ENCODE measurements around the gene CDKAL1.
"Not testable (repeated sequence)": the region's sequence is repeated elsewhere in the genome, so short reads cannot be mapped to it uniquely, and the experiment has no call there.

CDKAL1 gene

DNA sequence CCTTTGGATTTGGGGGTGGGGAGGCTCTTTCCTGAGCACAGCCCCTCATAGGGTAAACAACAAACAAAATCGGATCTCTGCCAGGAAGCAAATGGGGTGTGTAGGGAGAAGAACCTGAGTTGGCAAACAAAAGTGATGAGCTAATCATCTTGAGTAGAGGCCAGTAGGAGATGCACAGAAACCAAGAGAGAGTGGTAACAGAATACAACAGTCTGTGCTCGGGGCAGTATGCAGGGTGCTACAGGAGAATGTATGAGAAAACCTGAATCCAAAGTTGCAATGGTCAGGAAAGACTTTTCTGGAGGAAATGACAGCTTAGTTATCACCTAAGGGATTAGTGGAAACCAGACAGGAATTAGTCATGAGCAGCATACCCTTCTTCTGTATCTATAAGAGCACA is 177.8 kb downstream of the CDKAL1 start:
- no peak for DNase-seq

DNA sequence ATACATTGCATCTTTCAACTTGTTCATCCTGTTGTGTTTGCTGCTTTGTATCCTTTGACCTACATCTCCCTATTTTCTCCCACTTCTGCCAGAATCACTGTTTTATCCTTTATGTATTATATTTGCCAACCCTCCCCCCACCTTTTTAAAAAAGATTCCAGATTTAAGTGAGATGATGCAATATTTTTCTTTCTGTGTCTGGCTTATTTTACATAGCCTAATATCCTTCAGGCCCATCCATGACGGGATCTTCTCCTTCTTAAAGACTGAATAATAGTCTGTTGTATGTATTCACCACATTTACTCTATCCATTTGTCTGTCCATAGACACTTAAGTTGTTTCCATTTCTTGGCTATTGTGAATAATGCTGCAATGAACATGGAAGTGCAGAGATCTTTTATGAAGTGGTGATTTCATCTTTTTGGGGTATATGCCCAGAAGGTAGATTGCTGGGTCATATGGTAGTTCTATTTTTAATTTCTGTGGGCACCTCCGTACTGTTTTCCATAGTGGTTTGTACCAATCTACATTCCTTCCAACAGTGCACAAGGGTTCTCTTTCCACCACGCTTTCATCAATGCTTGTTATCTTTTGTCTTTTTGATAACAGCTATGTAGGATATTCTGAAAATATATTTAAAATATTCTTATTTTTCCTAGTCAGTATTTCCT is 181.0 kb downstream of the CDKAL1 start:
- DNase-seq = no peak

DNA sequence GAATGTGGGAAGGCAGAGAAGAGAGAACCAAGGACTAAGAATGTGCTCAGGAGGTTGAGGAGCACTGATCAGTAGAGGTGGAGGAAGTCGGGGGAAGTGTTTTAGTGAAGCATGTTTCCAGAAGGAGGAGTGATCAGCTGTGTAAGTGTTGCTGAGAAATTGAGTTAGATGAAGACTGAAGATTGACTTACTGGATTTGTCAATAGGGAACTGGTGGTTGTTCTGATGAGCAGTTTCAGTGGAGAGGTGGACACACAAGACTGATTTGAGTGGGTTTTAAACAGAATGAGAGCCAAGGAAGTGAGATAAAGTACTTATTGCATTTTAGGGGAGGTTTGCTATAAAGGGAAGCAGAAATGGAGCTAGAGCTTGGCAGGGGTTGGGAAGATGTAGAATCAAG is 182.6 kb downstream of the CDKAL1 start:
- no peak for DNase-seq

DNA sequence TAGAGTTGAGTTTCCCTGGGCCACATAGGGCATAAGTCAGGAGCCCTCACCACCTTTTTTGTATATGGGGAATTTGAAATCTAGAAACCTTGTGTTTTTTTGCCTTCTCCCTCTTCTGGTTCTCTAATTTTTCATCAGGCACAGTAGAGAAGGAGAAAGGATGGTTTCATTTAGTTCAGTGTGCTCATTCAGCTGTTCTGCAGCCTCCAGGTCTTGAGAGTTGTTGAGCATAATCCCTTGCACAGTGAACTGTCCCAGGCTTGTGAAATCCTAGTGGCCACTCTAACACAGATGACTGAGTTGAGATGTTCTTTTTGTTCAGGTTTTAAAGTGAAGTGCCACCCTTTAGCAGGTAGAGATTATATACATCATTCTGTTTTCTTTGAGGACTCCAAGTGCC is 183.5 kb downstream of the CDKAL1 start:
- no peak for DNase-seq

DNA sequence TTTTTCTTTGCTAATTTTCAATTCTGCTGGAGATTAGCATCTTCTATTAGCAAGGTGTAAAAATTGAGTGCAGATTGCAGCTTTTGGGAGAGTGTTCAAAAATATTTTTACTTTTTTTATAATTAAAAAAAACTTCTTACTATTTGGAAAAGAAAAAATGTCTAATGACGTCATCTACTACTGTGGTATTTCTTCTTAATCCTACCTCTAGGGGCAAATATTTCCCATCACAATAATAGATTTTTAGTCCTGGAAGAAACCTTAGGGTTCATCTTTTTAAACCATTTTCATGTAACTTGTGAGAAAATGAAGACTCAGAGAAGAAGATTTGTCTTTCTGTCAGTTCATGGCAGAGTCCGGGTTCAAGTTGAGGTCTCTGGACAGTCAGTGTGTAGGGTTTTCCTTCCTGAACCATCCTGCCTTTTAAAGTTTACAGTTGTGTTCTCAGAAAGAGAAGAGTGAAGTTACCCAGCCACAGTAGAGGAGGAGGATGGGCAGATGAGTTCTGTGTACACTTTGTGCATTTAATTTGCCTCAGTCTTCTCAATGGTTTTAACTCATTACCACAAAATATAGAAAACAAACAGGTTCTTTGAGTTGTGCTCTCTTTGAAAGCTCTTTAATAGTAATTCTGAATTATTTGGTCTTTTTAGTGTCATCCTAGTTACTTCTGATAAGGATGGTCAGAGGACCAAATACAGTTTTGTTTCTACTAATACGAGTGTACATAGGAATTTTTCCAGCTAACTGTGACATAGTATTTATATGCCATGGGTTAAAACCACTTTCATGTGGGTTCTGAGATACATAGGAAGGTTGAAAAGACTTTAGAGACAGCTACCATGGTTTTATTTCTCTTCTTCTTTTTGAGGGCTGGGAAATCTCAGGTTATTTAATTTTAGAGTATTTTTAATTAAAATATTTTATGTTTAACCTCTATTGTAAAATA is 184.7 kb downstream of the CDKAL1 start:
- no peak for DNase-seq

DNA sequence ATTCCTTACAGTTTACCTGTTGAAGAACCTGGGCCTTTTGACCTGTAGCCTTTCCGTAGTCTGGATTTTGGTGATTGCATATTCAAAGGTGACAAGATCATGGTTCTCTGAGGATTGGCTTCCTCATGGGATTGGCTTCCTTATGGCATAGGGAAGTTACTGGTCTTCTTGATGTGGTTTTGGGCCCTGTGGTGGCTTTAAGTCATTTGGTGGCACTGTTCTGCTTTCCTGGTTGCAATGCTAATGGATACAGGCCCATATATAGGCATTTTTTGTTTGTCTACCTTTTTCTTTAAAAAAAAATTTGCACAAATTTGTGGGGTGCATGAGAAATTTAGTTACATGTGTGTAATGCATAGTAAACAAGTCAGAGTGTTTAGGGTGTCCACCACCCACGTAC is 185.7 kb downstream of the CDKAL1 start:
- no peak for DNase-seq

DNA sequence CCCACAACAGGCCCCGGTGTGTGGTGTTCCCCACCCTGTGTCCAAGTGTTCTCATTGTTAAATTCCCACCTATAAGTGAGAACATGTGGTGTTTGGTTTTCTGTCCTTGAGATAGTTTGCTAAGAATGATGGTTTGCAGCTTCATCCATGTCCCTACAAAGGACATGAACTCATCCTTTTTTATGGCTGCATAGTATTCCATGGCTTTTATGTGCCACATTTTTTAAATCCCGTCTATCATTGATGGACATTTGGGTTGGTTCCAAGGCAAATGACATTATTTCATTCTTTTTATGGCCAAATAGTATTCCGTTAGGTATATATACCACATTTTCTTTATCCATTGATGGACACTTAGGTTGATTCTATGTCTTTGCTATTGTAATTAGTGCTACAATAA is 186.9 kb downstream of the CDKAL1 start:
- not testable (repeated sequence) for DNase-seq

DNA sequence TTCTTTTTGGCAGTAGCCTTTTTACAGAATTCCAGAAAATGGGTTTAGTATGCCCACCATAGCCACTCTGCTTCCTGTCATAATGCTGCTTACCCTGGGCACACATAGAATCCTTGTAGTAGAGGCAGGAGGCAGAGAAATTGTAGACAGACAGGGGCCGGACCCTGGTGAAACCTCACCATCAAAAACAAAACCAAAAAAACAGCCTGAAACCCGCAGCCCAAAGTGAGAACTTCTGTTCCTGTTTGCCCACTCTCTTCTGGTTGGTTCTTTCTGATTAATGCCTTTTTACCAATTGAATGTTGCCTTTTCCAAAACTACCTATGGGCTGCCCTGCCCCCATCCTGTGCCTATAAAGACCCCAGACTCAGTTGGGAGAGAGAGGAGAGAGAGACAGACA is 188.2 kb downstream of the CDKAL1 start:
- no peak for DNase-seq

DNA sequence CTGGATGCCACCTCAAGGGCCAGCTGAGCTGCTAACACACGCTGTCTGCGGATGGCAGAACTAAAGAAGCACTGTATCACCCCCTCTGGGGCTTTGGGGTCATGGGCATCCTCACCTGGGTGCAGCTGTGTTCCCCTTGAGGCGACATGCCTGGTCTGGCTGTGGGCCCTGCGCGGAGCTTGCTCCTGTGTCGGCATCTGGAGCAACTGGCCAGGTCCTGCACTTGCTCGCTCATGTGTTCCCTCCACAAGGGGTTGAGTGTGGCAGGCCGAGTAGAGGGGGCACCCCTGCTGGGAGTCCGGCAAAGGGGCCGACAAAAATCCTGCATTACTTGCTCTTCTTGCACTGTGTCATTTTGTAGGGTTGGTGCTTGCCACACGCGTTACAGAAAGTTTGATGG is 189.0 kb downstream of the CDKAL1 start:
- DNase-seq = no peak

DNA sequence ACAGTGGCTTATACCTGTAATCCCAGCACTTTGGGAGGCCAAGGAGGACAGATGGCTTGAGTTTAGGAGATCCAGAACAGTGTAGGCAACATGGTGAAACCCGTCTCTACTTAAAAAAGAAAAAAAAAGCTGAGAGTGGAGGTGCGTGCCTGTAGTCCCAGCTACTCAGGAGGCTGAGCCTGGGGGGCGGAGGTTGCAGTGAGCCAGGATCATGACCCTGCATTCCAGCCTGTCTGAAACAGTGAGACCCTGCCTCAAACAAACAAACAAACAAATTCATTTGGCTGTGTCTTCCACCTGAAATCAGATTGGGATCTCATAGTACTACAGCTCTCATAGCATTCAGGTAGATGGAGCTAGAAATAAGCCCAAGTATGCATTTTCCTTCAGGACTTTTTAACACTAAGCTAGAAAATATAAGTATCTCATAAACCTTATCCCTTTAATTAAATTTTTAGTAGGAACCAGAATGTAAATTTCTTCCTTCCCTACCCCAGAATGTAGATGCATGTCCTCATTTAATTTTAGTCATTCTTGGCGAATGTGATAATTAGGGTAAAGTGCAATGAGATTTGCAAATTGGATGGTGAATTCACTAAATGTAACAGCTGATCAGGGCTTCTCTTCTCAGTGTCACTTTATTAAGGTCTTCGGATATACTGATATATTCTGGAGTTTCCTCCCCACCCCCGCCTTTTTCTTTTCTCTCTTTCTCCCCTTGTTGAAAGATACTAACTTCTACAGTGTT is 190.4 kb downstream of the CDKAL1 start:
- no peak for DNase-seq

DNA sequence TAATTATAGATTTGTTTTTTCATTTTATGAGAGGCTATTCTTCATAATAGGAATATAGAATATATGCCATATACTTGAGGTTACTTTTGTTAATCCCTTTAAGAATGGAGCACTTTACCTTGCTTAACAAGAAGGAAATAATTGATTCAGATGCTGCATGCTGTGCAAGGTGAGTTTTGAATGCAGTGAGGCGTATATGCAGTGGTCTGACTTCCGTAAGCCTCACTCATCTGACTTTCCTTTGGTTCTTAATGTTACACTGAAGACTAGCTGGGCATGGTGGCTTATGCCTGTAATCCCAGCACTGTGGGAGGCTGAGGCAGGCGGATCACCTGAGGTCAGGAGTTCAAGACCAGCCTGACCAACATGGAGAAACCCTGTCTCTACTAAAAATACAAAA is 191.0 kb downstream of the CDKAL1 start:
- not testable (repeated sequence) for DNase-seq

DNA sequence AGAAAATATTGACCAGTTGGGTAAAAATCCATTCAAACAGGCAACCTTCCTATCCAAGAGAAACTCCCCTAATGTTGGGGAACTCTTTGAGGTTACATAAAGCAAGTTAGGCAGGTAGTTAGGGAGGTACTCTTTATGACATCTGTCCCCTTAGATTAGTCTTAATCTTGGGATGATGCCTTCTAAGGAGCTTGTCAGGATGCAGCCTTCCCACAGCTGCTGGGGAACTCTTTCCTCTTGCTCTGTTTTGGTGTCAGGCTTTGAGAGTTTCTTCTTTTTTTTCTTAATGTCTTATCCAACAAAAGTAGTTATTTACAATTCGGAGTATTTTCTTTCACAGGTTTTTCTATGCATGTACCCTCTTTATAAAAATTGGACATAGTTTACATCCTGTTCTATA is 194.8 kb downstream of the CDKAL1 start:
- no peak for DNase-seq

DNA sequence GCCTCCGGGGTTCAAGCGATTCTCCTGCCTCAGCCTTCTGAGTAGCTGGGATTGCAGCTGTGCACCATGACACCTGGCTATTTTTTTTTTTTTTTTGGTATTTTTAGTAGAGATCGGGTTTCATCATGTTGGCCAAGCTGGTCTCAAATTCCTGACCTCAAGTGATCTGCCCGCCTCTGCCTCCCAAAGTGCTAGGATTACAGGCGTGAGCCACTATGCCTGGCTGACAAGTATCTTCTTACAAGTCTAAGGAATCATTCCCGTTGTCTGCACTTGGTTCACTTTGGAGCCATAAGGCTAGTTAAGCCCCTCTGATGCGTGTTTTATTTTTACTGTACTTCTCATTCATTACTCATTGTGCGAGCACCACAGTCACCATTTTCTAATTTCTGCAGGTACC is 198.1 kb downstream of the CDKAL1 start:
- not testable (repeated sequence) for DNase-seq

DNA sequence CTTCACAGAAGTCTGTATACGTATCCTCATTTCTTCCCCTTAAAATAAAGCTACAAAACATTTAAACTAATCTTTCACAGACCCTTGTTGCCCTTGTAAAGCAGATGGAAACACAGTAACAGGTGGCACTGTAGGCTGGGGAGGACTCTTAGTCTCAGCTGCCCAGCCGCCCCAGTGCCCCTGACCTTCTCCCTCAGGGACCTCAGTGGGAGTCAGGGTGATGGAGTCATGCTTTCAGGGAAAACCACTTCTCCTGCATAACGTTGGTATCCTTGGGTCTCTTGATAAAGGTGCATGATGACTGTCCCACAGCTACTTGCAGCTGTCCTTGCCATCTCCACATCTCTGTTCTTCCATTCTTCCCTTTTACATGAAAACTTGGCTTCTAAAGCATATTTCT is 198.6 kb downstream of the CDKAL1 start:
- DNase-seq = no peak

DNA sequence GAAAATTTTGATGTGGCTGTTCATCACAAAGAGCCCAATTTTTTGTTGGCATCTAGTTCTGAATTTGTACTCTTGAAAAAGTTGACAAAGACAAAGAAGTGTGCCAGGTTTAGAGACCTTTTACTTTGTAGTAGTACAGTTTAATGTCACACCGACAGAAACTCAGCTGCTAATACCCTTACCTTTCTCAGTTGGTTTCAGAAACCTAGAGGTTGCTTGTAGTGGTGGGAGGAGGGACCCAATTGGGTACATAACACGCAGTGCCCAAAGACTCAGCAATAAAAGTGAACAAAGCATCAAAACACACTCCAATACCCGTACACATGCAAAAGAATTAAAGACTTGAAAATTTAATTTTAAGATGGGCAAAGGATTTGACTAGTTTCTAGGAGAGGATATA is 203.7 kb downstream of the CDKAL1 start:
- DNase-seq = no peak

DNA sequence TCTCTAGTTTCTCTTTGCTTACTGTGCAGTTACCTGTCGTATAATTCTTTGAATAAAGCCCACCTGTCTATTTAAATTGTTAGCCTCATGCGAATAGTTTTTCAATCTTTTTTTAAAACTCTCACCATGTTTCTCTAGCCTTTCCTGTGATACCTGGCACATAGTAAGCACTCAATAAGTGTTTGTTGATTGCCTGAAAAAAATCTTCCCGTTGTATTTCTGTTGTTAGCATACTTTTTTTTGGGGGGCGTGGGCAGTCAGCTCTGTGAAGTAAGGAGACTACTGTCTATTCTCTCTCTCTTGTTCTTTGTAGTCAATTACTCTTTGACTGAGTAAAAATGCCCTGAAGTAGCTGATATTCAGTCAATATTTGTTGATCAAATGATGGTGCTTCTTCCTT is 205.8 kb downstream of the CDKAL1 start:
- DNase-seq = no peak

DNA sequence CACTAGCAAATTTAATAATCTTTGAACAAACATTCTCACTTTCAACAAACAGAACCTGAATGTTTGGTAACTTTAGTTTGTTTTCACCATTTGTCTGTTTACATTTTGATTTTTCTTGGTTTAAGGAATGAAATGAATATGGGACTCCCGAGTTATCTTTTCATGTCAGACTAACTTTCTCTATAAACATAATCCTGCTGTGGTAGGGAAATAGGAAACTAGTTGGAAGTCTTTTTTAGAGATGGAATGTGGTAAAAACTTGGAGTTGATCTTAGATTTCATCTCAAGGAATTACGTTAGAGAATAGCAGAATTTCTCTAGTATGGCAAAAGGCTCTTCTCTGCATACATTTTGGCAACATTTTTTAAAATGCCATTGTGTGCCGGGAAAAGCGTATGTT is 206.5 kb downstream of the CDKAL1 start:
- DNase-seq = no peak

DNA sequence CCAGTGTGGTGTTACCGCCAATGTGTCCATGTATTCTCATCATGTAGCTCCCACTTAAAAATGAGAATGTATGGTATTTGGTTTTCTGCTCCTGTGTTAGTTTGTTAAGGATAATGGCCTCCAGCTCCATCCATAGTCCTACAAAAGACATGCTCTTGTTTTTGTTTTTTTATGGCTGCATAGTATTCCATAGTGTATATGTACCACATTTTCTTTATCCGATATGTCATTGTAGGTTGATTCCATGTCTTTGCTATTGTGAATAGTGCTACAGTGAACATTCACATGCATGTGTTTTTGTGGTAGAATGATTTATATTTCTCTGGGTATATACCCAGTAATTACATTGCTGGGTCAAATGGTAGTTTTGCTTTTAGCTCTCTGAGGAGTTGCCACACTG is 207.2 kb downstream of the CDKAL1 start:
- no peak for DNase-seq

DNA sequence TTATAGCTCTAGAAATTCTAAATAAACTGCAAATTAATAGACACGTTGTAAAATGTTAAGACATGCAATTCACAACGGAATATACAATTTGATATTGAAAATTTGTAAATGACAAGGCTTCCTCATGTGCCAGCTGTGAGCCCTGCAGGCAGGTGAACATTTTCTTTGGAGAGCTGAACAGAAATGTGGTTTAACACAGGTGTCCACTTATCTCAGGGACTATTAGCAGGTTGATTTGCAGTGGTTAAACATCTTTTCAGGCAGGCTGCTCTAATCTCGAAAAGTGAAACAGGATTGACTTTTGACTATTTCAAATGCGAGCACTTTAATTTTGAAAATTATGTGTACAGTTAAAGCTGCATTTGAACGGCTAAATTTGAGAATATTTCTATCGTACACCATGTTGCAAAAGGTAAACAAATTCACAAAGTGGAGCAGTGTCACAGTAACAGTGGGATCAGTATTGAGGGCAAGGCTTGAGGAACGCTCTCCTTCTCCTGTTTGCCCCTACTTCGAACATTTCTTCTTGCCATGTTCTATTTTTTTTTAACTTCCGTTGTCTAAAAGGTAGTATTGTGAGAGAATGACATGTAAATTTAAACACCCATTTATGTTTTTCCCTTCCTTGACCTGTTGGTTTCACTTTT is 210.8 kb downstream of the CDKAL1 start:
- DNase-seq = no peak

DNA sequence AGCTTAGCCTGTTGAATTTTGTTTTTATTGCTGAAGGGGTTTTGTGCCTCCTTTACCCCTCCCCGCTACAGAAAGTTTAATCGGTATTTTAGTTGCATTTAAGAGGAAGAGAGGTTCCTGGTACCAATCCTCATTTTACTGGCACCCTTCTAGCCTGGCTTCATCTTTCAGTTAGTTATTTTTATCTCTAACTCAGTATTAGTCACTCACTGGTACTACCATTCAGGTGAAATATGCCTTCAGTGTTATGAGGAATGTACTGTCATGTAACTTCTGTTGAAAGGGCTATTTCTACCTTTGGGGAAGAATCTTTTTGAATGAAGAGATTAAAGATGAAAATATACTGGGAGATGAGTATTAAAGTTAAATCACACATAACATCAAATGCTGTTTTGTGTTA is 211.8 kb downstream of the CDKAL1 start:
- DNase-seq = no peak

DNA sequence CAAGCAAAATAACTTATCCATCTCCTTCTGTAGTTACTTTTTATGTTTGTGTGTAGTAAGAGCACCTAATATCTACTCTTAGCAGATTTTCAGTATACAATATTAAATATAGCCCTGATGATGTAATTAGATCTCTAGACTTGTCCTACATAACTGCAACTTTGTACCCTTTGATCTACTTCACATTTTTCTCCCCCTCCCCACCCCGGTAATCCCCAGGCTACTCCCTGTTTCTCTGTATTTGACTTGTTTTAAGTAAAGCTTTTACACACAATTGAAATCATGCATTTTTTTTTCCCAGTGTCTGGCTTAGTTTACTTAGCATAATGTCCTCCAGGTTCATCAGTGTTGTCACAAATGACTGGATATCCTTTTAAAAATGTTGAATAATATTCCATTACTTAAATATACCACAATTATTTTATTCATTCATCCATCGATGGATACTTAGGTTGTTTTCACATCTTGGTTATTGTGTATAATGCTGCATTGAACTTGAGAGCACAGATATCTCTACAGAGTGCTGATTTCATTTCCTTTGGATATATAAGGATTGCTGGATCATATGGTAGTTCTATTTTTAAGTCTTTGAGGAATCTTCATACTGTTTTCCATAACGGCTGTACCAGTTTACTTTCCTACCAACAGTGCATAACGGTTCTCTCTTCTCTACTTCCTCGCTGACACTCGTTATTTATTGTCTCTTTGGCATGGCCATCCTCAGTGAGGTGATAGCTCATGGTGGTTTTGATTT is 212.7 kb downstream of the CDKAL1 start:
- no peak for DNase-seq

DNA sequence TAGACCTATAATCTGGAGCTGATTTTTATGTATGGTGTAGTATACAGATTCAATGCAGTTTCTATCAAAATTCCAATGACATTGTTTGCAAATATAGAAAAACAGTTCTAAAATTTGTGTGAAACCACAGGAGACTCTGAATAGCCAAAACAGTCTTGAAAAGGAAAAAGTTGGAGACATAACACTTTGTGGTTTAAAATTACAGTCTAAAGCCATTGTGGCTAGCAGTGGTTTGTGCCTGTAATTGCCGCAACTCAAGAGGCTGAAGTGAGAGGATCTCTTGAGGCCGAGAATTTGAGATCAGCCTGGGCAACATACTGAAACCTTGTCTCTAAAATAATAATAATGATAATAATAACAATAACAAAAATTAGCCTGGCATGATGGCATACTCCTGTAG is 213.7 kb downstream of the CDKAL1 start:
- no peak for DNase-seq

Measured in EL (cell line).